ENCODE measurements around the gene CLSTN2.

The CLSTN2 gene

GRCh38 chr3:140597792-140598191, 662.8 kb downstream of the CLSTN2 start:
- DNase-seq (ENCODE audit: low spot score) = no peak

- DNase-seq (ENCODE audit: low spot score) = no peak
These were observed 664.0 kb downstream of the CLSTN2 start for GRCh38 chr3:140599009-140599408.

- DNase-seq (ENCODE audit: low spot score) = no peak
These were observed 664.5 kb downstream of the CLSTN2 start for GRCh38 chr3:140599496-140599895.

GRCh38 chr3:140601881-140602280, 666.9 kb downstream of the CLSTN2 start:
- DNase-seq (ENCODE audit: low spot score) = no peak

GRCh38 chr3:140602781-140603180, 667.8 kb downstream of the CLSTN2 start:
- no peak for DNase-seq (ENCODE audit: low spot score)

GRCh38 chr3:140603766-140604165, 668.8 kb downstream of the CLSTN2 start:
- DNase-seq (ENCODE audit: low spot score) = no peak

GRCh38 chr3:140610544-140610943, 675.6 kb downstream of the CLSTN2 start:
- no peak for DNase-seq (ENCODE audit: low spot score)

GRCh38 chr3:140614001-140614400, 679.0 kb downstream of the CLSTN2 start:
- DNase-seq (ENCODE audit: low spot score) = no peak

- no peak for DNase-seq (ENCODE audit: low spot score)
These were observed 682.1 kb downstream of the CLSTN2 start for GRCh38 chr3:140617135-140617534.

GRCh38 chr3:140626856-140627255, 691.9 kb downstream of the CLSTN2 start:
- DNase-seq (ENCODE audit: low spot score) = no peak

All from AG20443 (cell line).